Caki2 (cell line): ENCODE measurements around the gene NBPF3. TPM values are rescaled to one million over a fixed set of nuclear protein-coding genes. Genes with fewer than 3 reads are reported as not detected.

Experiments used
- DNase-seq: peaks from one replicate; pipeline ENCODE4 v3.0.0-alpha.2; 2015; ENCODE audit warnings: low read depth
- in situ Hi-C: cut with HindIII; loops from 2 replicates; pipeline ENCODE4 v1.10.0; 2016; ENCODE audit warnings: low sequenced_read_pairs, low pct_unique_long_range_greater_than_20kb, mixed read lengths
- total RNA-seq: library from RNA; depleted of rRNA; stranded (reverse); fragments of >200 nt; shearing (Covaris generic); gene quantifications from 2 replicates; pipeline ENCODE4 v1.2.3, GENCODE V29; 2014; ENCODE audit warnings: low replicate concordance; rRNA removed

The NBPF3 gene
- total RNA-seq, 1 experiment from 2014 or later, result 8.9 TPM

DNA sequence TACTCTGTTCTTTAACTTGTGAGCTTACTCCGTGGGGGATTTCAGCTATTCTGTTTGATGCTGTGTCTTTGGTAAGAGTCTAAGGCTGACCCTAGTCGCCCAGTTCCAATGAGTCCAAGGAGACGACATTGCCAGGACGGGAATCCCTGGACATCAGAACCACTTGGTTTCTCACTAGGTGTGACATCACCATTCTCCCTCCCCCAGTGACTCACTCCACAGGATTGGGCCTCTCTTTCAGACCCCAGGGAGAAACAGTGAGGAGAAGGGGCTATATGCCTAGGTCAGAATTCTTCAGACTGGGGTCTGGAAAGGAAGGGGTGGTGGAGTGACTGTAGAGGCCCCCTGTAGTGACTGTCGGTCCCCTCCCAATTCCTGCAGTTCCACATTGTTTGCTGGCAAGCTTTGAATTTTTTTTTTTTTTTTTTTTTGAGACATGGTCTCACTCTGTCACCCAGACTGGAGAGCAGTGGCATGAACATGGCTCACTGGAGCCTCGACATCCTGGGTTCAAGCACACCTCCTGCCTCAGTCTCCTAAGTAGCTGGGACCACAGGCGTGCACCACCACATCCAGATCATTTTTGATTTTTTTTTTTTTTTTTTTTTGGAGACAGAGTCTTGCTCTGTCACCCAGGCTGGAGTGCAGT lies 90.6 kb downstream of the NBPF3 start:
- DNase-seq, result no peak
- in situ Hi-C loops, result no loop called here

DNA sequence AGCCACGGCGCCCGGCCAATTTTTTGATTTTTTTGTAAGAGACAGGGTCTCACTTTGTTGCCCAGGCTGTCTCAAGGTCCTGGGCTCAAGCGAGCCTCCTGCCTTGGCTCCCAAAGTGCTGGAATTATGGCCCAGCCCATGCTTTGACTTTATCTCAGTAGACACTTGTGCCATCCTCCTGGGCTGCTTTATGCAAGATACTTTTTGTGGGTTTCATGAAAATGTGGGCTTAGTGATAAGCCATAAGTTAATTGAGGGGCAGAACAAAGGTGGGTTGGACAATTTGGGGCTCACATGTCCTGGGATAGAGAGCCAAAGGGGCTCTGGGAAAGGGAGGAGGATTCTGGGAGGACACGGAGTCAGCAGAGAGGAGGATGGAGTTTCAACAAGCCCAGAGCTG lies 91.3 kb downstream of the NBPF3 start:
- in situ Hi-C loops, result no loop called here
- no peak for DNase-seq

DNA sequence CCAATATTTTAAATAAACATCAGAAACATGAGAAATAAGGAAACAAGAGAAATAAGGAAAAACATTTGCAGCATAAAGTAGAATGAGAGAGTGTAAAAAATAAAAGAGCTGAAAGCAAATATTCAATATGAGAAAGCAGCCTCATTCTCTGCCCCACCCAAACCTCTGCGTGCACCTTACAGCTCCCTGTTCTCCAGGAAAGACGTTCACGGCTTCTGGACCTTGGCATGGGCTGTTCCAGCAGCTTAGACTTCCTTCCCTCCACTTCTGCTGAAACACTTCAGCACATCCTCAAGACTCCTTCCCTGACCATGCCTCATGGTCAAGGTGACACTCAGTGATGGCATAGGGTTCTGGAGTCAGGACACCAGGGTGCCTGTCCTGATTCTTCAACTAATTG lies 92.6 kb downstream of the NBPF3 start:
- no peak for DNase-seq
- in situ Hi-C loops, result no loop called here

DNA sequence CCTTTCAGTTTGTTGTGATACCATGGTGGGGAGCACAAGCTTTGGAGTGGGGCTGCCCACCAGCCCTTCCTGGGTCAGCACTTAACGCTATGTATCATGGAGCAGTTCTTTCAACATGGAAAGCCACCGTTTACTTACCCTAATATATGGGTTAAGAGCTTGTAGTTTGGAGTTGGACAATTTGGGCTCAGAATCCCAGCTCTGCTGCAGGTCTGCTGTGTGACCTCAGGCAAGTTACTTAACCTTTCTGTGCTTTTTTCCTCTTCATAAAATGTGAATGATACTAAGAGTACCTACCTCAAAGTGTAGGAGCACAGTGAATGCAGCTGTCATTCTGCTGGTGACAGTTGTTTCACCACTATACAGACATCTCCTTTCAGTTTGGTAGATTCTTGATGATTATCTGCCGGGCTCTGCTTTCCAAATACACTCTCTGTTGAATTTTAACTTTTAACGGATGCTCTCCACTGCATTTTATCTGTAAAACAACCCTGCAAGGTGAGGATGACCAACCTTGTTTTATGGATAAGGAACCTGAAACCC lies 93.1 kb downstream of the NBPF3 start:
- DNase-seq, result no peak
- in situ Hi-C loops, result no loop called here

DNA sequence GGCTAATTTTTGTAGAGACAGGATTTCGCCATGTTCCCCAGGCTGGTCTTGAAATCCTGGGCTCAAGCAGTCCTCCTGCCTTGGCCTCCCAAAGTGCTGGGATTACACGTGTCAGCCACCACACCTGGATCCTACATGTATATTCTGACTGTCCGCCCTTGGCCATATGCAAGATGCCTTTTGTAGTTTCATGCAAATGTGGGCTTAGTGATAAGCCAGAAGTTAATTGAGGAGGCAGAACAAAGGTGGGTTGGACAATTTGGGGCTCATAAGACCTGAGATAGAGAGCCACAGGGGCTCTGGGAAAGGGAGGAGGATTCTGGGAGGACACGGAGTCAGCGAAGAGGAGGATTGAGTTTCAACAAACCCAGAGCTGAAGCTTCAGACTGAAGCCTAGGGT lies 94.2 kb downstream of the NBPF3 start:
- in situ Hi-C loops, result no loop called here

More for the DNA sequence above, 94.2 kb downstream of the NBPF3 start:
- no peak for DNase-seq

Other genes starting within 250 kb of the NBPF3 start
- 79.6 and 82.8 TPM in 2 replicates for gene ECE1, start 149.7 kb upstream of the NBPF3 start, total RNA-seq
- gene ALPL, start 69.3 kb downstream of the NBPF3 start, total RNA-seq, result 0.14 and 1.9 TPM in 2 replicates
- gene RAP1GAP, start 229.2 kb downstream of the NBPF3 start, total RNA-seq, result 23.7 and 40.1 TPM in 2 replicates